Fibroblast of skin of scalp (primary cell): ENCODE results near the gene NBPF1.
"Not testable (repeated sequence)": the region's sequence is repeated elsewhere in the genome, so short reads cannot be mapped to it uniquely, and the experiment has no call there.

Experiments
- DNase-seq: peaks from one replicate; pipeline ENCODE4 v3.0.0-alpha.2; 2013

The NBPF1 gene

DNA sequence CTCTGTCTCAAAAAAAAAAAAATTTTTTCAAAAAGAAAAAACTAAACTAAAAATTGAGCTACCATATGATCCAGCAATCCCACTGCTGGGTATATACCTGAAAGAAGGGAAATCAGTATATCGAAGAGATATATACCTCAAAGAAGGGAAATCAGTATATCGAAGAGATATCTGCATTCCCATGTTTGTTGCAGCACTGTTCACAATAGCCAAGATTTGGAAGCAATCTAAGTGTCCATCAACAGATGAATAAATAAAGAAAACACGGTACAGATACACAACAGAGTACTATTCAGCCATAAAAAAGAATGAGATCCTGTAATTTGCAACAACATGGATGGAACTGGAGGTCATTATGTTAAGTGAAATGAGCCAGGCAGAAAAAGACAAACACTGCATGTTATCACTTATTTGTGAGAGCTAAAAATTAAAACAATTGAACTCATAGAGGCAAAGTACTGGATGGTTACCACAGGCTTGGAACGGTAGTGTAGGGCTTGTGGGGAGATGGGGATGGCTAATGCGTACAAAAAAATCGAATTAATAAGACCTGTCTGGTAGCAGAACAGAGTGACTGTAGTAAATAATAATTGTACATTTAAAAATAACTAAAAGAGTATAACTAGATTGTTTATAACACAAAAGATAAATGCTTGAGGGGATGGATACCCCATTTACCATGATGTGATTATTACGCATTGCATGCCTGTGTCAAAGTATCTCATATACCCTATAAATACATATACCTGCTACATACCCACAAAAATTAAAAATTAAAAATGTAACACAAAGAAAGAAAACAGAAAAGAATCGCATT, 28.0 kb upstream of the NBPF1 start:
- DNase-seq = not testable (repeated sequence)

DNA sequence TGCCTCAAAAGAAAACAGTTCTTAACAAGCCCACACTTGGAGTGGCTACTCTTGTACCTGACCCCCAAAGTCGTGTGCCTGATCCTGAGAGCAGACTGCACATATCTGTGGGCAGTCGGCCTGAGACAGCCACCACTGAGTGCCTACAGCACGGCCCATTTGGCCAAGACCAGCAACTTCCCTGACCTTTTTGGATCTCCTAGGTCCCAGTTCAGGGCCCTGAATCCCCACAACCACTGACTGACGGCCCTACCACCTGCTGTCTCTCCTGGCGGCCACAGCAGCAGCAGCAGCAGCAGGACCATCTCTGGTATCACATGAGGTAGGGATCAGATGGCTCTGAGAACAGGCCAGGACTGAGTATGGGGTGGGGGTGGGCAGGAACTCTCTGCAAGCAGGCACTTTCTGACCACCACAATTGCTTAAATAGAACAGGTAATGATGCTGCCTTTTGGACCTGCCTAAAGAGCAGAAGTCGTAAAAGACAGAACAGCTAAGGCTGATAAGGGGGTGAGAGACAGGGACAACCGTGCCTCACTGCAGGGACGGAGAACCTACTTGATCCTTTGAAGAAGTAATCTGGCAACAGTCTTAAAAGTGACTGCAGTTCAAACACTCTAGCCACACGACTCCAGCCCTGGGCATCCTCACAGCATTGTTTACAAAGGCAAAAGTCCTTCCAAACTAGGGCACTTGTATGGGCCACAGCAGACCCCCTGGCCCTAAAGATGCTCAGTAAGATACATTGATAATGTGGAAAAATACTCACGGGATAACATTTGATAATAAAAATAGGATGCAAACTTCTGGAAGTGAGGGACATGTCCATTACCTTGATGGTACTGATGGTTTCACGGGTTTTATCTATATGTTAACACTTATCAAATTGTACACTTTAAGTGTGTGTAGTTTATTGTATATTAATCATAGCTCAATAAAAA, 26.0 kb upstream of the NBPF1 start:
- not testable (repeated sequence) for DNase-seq

DNA sequence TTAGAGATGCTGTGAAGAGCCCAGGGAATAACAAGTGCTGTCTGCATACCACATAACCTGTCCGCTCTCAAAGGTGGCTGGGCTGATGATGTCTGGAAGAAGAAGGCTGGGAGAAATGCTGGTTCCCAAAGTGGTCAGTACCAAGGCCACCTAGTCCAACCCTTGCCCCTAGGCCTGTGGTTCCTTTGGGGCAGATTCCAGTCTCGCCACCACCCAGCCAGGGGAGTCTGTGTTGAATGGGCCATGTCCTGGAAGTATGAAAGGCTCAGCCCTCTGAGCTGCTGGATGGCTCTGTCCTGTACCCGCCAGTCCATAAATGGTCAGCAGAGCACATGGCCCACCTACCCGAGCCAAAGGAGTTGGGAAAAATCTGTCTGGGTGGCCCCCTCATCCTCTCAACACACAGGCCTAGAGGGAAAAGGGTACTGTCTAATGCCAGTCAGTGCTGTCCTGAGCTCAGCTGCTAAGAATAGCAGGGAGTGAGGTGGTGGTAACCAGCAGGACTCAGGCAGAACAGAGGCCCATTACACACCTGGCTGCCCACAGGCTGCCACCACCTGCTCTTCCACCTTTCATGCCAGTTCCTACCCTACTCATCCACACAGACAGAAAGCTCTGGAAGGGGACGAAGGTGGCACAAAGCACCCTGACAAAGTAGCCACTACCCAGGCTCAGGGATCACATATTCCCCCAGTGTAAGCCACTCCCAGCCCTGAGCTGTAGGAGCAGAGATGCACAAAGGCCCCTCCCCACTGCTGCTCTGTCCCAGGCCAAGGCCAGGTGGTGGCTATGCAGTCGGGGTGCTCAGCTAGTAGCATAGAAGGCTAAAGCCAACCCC, 24.8 kb upstream of the NBPF1 start:
- not testable (repeated sequence) for DNase-seq

DNA sequence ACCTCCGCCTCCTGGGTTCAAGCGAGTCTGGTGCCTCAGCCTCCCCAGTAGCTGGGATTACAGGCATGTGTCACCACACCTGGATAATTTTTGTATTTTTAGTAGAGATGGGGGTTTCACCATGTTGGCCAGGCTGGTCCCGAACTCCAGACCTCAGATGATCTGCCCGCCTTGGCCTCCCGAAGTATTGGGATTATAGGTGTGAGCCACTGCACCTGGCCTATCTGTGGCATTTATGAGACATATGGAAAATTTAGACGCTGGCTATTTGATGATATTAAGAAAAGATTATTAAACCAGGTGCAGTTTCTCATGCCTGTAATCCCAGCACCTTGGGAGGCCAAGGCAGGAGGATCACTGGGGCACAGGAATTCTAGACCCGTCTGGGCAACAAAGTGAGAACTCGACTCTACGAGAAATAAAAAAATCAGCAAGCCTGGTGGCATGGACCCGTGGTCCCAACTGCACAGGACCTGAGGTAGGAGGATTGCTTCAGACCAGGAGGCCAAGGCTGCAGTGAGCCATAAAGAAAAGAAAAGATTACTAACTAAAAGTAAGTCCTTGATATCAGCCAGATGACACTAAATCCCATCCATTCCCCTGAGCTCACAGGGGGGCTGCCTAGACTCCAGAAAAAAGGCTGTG, 23.3 kb upstream of the NBPF1 start:
- DNase-seq = not testable (repeated sequence)

DNA sequence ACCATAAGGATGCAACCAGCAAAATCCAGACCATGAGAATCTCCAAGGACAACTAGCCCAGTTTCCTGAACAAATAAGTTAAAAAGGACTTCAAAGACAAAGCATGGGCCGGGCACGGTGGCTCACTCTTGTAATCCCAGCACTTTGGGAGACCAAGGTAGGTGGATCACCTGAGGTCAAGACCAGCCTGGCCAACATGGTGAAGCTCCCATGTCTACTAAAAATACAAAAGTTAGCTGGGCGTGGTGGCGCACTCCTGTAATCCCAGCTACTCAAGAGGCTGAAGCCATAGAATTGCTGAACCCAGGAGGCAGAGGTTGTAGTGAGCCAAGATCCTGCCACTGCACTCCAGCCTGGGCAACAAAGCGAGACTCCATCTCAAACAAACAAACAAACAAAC, 22.6 kb upstream of the NBPF1 start:
- DNase-seq = not testable (repeated sequence)

DNA sequence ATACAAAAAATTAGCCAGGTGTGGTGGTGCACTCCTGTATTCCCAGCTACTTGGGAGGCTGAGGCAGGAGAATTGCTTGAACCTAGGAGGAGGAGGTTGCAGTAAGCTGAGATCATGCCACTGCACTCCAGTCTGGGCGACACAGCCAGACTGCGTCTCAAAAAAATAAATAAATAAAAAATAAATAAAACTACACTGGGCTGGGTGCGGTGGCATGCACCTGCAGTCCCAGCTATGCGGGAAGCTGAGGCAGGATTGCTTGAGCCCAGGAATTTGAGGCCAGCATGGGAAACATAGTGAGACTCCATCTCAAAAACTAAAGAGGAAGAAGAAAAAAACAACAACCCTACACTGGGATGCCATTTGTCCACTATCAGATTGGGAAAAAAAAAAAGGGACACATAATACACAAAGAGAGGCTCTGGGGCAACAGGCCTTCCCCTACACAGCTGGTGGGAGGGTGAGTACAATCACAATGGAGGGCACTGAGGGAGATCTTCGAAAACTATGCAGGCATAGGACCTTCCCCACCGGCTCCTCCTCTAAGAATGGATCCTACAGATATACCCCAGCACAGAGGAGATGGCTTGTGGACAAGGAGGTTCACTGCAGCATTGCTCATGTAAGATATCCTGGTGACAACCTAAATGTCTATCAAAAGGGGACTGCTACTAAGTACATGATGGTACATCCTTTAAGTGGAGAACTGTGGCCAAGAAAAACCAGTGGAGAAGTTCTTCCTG, 20.3 kb upstream of the NBPF1 start:
- DNase-seq = not testable (repeated sequence)

DNA sequence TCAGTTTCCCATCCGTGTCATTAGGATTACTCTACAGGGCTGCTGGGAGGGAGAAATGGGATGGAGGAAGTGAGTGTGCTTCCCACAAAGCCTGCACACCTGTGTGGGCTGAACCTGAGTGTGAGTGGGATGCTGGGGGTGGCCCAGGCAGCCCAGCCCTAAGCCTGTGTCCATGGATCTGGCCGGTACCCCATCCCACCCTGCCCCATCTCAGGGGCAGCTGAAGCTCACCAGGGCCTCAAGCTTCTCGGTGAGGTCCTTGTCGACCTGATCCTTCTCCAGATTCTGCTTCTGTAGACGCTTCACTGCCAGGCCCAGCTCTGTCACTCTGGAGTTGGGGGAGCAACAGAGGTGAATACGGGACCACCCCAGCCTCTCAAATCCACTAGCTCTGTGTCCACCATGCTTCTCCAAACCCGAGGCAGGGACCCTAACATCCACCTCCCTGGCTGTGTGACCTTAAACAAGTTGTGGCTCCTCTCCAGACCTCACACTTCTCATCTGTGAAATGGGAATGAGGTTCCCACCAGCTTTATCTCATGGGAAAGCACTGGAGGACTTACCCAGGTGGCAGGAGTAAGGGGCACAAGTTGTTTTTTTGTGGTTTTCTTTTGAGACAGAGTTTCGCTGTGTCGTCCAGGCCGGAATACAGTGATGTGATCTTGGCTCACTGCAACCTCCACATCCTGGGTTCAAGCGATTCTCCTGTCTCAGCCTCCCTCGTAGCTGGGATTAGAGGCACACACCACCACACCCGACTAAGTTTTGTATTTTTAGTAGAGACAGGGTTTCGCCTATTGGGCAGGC, 18.9 kb upstream of the NBPF1 start:
- not testable (repeated sequence) for DNase-seq

DNA sequence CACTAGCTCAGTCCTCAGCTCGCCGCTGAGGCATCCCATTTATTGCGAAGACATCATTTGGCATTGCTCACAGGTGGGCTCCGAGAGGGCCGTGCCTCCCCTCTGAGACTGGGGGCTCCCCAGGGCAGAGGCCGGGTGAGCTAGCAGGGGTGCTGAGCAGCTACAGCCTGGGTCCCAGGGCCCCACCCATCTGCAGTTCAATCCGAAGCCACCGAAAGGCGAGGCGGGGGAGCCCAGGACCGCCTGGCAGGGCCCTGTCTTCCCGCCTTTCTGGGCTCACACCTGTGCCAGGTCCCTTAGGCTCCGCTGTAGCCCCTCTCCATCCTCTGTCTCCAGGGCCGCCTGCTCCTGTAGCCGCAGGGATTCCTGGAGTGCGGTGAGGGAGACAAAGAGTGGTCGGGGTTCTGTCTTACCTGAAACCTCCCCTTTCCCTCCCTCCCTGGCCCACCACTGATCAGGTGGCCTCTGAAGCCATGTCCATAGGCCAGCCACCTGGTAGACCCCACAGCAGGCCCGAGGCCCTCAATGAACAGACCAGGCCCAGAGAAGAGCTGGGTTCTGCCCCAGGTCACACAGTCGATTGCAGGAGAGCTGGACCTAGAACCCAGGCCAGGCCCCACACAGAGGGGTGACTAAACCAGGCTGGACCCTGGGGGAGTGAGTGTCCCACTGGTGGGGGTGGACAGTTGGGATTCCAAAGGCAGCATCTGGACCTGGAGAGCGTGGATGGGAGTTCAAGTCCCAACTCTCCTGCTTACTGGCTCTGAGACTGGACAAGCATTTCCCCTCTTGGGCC, 18.1 kb upstream of the NBPF1 start:
- DNase-seq = no peak

DNA sequence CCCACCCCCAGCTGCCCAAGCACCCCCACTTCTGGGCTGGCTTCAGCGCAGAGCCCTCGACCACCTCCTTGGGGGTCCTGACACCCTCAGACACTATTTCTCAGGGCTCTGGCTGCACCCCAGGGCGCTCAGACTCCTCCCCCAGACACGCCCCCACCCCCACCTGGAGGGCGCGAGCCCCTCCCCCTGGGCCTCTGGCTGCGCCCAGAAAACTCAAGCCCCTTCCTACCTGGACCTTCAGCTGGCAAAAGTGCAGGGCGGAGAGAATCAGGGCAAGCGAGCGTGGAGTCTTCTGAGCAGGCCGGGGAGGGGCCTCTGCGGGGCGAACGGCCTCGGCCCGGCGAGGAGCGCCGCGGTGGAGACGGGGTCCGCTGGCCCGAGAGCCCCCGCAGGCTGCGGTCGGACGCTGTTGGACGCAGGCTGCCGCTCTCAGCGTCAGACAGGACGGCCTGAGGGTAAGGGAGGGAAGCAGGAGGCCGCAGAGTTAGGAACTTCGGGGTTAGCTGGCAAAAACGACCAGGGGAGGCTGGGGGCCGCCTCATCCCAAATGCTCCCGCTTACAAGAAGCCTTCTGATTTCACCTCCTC, 17.4 kb upstream of the NBPF1 start:
- no peak for DNase-seq

DNA sequence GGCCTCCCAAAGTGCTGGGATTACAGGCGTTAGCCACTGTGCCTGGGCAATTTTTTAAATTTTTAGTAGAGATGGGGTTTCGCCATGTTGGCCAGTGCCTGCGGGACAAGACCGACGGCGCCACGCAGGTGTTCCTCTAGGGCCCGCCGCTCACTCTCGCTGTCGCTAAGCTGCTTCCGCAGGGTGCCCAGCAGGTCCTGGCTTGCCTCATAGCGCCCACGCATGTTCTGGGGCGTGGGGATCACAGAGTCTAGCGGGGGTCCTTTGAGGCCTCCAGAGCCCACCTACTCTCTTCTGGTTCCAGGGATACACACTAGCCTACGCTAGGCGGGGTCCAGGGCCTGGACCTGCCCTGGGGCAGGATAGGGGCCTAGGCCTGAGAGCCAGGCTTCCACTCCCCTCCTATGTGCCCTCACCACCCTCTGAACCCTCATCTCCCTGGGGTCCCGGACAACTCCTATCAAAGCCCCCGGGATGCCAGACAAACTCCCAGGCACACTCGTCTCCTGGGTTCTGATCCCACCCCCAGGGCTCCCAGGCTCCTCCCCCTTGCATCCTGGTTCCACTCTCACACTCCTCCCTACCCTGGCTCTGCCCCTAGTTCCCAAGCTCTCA, 16.7 kb upstream of the NBPF1 start:
- not testable (repeated sequence) for DNase-seq

DNA sequence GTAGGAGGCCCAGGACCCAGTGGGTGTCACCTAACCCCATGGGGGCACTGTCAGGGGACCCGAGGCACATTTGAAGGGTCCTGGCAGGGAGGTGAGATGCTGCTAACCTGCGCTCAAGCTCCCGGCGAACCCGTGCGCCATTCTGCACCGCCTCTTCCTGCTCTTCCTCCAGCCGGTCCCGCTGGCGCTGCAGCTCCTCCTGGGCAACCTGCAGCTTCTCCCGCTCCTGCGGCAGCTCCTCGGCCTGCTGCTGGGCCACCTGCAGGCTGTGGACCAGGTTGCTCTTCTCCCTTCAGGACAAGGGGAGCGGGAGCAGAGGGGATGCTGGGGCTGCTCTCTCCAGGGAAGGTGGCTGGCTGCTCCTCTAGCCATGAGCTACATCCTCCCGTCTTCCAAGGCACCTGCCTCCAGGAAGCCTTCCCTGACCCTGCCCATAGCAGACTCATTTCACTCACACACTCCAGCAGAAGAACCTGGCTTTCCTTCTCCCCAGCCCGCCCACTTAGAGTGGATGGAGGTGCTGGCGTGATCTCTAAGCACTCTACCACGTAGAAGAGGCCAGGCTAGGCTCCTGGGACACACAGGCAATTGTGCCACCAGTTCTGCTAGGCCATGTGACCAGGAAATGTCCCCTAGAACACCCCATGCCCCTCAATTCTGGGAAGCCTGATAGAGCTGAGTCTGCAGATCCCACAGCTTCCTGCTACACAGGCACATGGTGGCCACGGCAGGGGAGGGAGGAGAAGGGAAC, 15.2 kb upstream of the NBPF1 start:
- DNase-seq = no peak

DNA sequence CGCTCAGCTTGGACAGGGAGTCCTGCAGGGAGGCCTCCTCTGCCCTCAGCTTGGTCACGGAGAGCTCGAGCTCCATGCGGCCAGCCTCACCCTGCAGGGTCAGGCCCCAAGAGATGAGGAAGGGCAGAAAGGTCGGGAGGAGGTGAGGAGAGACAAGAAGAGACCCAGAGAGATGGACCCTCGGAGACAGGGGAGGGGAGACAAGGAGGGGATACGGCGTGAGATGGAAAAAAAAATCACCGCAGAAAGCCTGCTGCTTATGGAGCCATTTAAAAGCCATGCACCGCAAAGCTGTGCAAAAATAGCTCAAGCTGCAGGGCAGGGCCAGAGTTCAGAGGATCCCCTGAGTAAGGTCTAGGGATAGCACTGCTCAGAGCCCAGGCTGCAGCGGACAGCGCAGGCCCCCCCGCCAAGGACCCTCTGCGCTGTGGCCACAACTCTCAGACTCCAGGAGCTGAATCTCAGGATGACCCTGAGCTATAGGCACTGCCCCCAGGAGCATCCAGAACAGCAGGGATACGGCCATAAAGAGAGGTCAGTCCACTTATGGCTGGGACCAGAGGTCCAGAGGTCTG, 13.1 kb upstream of the NBPF1 start:
- DNase-seq = not testable (repeated sequence)

DNA sequence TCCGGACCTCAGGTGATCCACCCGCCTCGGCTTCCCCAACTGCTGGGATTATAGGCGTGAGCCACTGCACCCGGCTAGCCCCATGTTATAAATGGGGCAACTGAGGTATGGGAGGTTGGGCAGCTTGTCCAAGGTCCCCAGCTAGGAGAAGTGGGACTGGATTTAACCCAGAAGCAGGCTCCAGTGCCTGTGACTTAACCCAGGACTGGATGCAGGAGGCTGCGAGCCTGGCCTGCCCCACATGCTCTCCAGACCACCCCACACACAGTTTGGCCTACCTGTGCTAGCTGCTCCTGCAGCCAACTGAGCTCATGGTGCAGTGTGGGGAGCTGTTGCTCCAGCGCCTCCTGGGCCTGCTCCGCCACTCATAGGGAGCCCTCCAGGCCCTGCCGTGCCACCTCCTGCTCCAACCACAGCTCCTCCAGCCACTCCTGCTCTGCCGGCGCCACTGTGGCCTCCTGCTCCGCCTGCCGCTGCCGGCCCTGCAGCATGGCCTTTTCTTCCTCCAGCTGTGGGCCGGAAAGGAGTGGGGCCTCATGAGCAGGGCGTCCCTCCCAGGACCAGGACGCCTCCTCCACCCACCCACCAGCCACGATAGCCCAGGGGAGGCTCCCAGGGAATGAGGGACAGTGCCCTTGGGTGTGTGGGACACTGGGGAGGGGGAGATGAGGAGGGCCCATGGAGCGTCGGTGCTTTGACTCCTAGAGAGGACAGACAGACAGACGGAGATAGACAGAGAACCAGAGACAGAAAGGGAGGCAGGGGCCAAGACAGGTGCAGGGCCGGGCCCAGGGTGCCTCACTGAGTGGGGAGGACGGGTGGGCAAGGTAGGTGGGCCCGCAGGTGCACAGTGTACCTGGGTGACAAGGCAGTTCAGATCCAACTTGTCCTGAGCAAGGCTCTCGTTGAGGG, 12.4 kb upstream of the NBPF1 start:
- no peak for DNase-seq

DNA sequence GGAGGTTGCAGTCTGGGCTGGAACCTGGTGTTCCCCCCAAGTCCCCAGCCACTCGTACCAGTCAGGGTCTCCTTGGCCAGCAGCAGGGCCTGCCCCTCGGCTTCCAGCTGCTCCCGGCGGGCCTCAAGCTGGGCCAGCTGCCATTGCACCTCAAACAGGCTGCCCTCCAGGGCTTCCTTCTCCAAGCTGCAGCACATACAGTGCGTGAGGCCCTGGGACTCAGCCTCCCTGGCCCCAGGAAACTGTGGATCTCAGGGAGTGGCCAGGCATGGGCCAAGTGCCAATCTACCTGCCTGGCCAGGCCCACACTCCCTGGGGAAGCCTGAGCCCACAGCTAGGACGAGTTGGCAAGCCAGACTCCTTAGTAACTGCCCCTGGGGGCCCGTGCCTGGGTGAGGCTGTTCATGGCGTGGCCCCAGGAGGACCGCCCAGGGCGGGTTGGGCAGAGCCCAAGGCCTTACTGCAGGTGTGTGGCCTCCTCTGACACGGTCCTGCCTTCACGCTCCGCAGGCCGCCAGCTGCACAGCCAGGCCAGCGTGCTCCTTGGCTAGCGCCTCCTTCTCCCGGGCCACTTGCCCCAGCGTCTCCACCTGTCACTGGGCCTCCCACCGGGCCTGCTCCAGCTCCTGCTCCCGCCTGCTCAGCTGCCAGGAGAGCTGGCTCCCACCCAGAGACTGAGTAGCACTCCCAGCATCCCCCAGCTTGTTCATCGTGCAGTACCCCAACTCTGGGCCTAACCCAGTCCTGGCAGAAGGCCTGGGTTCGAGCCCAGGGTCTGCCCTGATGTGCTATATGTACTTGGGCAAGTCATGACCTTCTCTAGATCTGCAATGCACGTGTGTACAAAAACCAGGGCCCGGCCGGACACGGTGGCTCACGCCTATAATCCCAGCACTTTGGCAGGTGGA, 10.7 kb upstream of the NBPF1 start:
- not testable (repeated sequence) for DNase-seq

DNA sequence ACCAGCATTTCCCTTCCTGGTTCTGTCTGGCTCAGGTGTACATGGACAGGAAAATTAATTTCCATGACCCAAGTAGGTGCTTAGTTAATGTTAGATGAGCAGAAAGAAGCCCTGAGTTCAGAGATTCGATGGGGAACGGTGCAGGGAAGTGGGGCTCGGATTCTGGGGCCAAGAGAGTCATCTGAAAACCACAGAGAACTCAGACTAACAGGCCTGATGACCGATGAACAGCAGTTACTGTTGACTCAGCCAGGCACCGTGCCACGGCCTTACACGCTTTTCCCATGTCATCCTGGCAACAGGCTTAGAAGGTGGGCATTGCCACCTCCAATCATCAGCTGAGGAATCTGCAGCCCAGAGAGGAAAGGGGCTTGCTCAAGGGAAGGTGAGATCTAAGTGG, 10.0 kb upstream of the NBPF1 start:
- not testable (repeated sequence) for DNase-seq
